H4 (cell line): ENCODE measurements around the gene ZNF554. TPM values are rescaled to one million over a fixed set of nuclear protein-coding genes. Genes with fewer than 3 reads are reported as not detected.
"Not testable (repeated sequence)": the region's sequence is repeated elsewhere in the genome, so short reads cannot be mapped to it uniquely, and the experiment has no call there.

Experiments
- DNase-seq: peaks from one replicate; pipeline ENCODE4 v3.0.0-alpha.2; 2015; ENCODE audit warnings: low spot score
- total RNA-seq: library from RNA; depleted of rRNA; stranded (reverse); fragments of >200 nt; shearing (Covaris generic); gene quantifications from 2 replicates; pipeline ENCODE4 v1.2.3, GENCODE V29; 2014

Gene ZNF554
- total RNA-seq, 1 experiment from 2014 or later, result 1.5 TPM

DNA sequence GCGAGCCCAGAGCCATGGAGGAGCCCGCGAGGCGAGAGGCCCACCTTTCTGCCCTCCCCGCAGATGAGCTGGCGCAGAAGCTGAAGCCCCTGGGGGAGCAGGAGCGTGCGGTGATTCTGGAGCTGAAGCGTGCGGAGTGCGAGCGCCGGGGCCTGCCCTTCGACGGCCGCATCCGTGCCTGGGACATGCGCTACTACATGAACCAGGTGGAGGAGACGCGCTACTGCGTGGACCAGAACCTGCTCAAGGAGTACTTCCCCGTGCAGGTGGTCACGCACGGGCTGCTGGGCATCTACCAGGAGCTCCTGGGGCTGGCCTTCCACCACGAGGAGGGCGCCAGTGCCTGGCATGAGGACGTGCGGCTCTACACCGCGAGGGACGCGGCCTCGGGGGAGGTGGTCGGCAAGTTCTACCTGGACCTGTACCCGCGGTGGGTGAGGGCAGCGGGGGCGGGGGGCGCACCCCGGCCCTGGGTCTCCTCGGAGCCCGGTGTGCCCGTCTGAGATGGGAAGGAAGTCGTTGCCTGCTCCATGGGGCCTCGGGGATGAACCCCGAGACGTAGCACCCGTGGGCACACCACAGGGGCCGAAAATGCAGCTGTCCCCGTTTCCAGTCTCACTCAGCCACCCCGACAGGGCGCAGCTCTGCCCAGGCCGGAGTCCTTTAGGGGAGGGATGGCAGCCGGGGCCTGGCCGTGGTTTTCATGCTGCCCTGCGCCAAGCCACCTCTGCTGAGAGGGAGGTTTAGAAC is 12.1 kb upstream of the ZNF554 start:
- DNase-seq, result no peak

DNA sequence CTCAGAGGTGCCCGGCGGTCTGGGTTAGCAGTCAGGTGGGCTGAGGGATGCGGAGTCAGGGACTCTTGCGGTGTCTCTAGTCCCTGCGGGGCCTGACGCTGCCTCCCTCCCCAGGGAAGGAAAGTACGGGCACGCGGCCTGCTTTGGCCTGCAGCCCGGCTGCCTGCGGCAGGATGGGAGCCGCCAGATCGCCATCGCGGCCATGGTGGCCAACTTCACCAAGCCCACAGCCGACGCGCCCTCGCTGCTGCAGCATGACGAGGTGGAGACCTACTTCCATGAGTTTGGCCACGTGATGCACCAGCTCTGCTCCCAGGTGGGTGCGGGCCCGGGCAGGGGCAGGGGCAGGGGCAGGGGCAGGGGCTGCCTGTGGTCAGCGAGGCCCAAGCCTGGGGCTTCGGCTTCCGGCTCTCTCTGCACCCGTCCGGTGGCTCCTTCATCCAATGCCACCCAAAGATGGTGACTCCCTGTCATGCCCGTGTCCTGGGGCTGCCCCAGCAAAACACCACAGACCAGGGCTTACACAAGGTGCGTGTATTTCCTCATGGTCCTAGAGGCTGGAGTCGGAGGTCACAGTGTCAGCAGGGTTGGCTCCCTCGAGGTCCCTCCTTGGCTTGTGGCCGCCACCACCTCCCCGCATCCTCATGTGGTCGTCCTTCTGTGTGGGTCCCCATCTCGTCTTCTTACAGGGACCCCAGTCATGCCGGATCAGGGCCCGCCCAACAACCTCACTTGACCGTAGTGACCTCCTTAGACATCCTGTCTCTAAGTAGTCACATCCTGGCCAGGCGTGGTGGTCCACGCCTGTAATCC is 11.3 kb upstream of the ZNF554 start:
- DNase-seq, result no peak

DNA sequence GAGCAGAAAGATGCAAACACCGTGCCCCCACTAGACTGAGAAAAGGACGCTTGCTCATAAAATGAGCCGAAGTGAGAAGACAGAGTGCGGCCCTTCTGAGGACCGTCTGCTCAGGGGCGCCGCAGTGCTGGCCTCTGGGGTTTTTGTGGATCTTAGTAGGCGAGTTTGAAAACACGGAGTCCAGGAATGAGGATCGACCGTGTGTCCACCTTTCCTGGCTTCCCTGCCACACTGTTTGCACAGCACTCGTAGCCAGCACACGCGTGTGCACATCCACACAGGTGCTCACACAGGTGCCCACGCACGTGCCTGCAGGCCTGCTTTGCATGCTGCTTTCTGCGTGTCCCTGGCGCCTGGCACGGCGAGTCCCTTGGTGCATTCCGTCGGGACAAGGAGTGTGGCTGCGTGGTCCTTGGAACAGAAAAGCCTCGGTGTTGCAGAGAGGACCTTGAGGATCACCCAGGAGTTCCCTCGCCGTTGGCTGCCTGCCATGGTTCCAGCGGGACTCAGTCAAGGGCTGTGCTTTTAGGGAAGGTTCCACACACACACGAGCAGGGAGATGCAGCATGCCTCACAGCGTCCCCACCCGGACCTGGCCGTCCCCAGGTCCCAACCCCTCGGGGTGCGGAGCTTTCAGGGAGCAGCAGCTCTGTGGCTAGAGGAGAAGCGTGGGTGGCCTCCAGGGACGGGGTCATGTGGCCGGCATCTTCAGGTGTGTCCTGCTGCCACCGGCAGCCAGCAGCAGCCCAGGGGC is 10.1 kb upstream of the ZNF554 start:
- no peak for DNase-seq

DNA sequence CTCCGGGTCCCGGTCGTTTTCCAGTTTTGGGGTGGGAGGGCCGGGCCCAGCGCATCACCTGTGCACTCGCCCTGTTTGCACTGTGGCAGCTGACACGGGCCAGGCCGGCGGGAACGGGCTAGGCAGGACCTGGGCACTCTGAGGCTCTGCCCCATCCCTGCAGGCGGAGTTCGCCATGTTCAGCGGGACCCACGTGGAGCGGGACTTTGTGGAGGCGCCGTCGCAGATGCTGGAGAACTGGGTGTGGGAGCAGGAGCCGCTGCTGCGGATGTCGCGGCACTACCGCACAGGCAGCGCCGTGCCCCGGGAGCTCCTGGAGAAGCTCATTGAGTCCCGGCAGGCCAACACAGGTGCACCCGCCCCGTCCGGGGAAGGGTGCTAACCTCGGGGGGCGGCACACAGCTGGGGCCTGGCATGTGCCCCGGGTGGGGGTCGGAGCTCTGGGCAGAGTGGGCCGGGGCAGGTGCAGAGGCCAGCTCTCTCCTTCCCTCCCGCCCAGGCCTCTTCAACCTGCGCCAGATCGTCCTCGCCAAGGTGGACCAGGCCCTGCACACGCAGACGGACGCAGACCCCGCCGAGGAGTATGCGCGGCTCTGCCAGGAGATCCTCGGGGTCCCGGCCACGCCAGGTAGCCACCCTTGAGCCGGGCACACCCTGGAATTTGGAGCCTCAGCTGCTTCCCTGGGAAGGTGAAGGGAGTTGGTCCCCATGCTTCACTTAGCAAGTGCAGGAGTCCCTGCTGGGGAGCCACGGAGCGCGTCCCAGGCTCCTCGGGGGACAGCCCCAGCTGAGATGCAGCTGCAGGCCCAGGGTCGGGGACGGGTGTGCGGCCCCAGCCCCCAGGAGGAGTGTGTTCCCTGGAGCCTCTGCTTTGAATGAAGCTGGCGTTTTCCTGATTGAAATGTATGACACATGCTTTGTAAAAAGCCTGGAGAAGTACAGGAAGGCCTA is 9.3 kb upstream of the ZNF554 start:
- no peak for DNase-seq

DNA sequence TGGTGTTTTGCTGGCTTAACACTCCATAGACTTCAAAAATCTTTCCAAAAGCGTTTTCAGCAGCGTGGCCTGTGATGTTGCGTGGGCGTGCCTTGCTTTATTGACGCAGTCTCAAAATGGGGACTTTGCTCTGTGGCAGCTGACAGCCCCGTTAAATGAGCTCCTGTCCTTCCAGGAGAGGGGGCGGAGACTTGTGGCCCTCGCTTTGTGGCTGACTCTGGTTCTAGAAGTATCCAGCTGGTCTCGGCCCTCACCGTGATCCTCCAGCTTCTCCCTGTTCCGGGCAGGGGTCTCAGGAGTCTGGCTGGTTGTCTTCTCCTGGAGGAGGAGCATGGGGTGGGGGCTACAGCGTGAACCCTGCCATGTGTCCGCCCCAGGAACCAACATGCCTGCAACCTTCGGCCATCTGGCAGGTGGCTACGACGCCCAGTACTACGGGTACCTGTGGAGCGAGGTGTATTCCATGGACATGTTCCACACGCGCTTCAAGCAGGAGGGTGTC is 8.4 kb upstream of the ZNF554 start:
- DNase-seq, result no peak

DNA sequence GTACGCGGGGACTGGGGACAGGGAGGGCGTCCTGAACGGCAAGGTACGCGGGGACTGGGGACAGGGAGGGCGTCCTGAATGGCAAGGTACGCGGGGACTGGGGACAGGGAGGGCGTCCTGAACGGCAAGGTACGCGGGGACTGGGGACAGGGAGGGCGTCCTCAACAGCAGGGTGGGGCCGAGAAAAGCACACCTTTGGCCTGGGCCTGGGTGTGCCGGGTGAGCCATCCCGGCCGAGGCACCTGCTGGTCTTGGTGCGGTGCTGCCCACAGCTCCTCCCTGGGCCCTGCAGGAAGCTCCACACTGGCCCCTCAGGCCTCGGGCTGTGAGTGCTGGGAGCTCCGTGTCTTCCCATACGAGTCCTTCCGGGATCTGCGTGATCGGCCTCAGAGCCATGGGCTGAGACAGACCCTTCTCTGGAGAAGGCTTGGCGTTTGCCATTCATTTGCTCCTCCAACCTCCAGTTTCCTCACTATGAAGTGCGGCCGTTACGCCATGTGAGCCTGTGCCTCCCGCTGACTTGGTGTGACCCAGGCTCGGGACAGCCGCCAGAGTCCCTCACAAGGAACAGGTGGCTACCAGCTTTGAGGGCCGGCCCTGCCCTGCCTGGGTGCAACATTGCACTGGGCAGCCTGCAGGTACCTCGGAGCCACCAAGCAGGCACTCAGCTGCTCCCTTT is 7.8 kb upstream of the ZNF554 start:
- no peak for DNase-seq

DNA sequence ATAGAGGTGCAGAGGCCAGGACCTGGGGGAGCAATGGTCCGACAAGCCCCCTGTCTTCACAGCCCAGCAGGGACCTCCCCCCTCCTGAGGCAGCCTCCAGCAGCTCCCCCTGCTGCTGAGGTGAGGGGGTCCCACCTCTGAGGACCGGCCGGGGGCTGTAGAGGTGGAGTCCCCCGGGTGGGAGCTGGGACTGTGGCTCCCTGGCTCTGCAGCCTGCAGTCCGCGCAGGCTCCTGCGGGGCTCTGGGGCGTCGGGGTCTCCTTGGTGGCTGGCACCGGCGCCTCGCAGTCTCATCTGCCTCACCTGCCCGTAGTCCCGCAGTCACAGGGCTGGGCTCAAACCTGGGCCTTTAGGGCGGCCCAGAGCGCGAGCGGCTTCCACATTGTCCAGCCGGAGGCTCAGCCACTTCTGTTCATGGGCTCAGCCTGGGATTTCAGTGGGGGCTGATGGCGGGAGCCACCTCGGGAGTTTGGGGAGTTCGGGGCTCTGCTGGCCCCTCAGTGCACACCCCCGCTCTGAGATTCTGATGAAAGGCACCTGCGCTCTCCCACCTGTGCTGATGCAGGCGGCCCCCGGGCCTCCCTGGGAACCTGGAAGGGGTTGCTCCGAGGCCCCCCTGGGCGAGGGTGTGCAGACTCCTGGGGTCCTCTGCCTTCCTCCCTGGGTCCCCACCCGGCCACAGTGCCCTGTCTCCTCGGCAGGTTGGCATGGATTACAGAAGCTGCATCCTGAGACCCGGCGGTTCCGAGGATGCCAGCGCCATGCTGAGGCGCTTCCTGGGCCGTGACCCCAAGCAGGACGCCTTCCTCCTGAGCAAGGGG is 7.0 kb upstream of the ZNF554 start:
- no peak for DNase-seq

DNA sequence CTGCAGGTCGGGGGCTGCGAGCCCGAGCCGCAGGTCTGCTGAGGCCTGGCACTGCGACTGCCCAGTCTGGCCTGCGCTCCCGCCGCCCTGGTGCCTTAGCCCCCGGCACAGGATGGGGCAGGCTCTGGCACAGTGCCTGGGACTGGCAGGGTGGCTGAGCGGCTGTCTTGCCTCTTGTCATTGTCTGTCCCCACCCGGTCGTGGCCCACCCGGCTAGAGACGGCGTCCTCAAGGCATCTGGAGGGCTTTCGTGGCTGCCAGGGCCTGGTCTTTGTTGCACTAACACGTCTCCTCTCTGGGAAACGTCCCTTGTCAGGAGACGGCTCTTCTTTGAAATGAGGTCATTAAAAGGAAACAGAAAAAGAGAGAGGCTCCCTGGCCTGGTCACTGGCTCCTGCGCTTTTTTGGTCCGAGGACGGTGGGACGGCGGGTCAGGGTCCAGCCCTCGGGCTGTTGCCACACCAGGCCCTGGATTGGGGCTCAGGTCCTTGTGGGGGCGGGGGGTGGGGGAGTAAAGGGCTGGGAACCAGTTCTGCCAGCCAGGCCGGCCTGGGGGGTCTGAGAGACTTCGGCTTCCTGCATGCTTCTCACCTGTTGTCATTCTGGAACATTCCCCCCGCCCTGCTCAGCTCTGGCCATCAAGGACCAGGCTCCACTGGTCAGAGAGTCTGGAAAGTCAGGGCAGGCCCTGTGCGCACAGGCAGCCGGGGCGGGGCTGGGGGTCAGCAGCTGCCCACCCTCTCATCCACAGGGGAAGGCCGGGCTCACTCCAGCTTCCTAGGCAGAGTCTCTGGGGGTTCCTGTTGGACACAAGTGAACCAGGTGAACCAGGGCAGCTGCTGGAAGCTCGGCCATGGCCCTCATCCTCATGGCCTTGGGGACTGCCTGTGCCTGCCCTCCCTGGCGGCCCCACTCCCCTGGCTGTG is 6.2 kb upstream of the ZNF554 start:
- DNase-seq, result no peak

DNA sequence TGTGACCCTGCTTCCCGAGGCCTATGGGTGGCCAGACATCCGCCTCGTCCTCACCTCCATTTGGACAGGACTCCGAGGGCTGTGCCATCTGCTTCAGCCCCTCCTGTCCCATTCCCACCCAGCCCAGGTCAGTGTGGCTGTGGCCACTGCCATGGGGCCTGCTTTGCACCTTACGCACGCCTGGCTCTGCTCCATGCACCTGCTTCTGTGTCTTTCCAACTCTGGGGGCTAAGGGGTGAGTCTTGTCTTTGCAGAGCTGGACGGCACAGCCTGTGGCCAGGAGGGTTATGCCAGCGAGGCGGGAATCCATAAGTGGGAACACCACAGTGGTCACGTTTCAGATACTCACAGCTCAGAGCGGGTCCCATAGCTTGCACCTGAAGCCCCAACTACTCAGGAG is 5.2 kb upstream of the ZNF554 start:
- DNase-seq, result no peak

DNA sequence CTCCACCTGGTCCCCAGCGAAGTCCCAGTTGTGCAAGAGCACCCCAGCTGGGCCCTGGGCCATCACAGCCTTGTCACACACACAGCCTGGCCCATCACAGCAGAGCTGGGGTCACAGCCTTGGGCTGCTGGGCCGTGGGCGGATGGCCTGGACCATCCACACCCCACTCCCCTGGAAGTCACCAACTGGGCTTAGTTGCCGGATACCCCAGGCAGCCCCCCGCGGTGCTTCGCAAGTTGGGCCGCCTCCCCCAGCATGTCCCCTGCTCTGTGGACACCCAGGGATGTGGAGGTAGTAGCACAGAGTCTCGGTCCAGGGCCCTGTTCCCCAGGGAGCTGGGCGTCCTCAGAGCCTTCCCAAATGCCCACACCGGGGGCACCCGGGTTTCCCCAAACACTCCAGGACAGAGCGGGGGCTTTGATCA is 4.5 kb upstream of the ZNF554 start:
- no peak for DNase-seq

DNA sequence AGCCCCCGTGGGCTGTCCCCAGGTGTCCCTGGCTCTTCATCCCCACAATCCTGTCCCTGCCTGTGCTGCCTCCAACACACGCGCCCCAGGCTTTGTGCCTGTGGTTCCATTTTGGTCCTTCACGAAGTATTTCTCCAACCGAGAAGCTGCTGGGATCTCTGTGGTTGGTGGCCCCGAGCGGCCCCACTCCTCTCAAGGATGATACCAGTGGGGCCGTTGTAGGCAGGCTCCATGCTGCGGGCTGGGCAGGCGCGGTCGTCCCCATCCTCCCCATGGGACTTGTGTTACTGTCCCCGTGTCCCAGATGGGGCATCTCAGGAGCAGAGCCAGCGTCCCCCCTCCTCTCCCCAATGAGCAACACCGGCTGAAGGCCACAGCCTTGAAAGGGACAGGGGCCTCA is 3.7 kb upstream of the ZNF554 start:
- DNase-seq, result no peak

DNA sequence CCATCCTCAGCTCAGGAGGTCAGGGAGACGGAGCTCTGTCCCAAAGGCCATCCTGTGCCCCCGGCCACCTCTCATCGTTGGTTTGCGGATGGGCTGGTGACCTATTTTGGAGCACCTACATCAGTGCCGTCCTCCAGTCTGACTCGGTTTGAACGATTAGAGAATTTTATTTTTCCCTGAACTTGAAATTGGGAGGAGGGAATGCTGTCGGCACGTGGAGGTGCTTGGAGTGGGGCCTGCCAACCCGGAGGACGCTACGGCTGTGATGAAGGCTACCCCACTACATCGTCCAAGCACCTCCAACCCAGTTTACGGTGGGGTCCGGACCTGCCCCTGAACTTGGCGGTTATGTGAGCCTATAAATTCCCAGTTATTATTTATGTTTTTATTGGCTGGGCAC is 3.0 kb upstream of the ZNF554 start:
- DNase-seq, result no peak

DNA sequence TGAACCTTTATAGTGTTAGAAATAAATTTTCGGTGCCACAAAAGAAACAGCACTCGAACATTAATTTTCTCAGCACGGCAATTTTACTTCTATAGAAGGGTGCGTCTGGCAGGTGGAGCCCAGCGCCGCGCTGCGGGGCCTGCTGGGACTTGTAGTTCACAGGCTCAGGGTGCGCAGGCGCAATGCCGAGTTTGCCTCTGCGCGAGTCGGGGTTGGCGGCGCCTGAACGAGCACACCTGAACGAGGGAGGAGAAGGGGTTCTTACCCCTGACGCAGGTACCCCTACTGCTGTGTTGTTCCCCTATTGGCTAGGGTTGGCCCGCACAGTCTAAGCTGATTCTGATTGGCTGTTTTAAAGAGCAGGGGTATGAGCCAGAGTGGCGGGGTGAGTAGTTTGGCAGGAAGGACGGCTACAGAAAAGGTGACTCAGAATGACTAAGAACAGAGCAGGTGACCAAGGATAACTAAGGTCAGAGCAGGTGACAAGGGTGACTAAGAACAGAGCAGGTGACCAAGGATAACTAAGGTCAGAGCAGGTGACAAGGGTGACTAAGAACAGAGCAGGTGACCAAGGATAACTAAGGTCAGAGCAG is 2.3 kb upstream of the ZNF554 start:
- not testable (repeated sequence) for DNase-seq

DNA sequence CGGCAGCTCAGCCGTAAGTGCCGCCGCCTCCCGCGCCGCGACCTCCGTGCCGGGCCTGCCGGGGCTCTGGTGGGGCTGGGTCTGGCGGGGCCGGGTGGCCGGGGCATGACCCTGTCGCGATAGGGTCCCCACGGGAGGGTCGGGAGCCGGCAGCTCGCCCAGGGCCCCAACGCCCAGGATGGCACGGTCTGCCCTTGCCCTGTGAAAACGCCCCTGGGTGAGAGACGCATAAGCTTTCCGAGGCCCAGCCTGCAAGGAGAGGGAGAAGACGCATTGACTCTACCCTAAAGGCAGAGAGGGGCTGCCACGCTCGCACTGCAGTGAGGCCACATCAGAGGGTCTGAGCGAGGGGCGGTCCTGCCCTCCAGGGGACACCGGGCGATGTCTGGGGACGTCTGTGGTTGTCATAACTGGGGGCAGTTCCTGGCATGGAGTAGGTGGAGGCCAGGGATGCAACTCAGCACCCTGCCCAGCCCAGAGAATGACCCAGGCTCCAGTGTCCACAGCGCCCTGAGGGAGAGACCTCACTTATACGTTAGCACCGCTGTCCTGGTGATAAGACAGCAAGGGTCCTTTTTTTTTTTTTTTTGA is 539 bp downstream of the ZNF554 start:
- DNase-seq, result no peak

DNA sequence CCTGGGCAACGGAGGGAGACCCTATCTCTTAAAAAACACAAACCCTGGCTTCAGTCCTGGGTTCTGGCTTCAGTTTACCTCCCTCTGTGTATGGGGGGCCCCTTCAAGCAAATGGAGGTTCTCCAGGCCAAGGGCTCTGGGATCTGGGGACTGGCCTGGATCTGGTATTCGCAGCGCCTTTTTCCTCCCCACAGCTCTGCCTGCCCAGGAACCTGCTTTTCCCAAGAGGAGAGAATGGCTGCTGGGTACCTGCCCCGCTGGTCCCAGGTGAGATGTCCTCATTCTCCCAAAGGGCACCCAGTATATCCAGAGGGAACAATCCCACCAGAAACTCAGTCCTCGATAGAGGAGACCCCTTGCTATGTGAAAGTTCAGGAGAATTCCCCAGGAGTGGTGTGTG is 3.2 kb downstream of the ZNF554 start:
- no peak for DNase-seq

DNA sequence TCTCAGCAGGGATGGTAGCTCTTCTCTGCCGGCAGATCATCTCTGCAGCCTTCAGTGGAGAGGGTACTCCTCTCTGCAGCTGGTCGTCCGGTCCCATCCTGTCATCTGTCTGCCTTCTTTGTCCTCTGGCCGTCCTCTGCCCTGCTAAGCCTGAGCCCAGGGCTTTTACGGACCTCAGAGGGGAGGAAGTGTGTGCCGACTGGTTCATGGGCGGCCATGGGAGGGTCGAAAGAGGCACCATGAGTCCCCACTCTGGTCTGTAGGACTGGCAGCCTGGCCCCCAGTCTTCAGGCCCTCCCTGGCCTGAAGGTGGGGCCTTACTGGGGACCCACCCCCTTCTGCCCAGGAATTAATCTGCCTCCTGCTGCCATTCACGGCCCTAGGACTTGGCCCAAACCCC is 4.0 kb downstream of the ZNF554 start:
- no peak for DNase-seq

DNA sequence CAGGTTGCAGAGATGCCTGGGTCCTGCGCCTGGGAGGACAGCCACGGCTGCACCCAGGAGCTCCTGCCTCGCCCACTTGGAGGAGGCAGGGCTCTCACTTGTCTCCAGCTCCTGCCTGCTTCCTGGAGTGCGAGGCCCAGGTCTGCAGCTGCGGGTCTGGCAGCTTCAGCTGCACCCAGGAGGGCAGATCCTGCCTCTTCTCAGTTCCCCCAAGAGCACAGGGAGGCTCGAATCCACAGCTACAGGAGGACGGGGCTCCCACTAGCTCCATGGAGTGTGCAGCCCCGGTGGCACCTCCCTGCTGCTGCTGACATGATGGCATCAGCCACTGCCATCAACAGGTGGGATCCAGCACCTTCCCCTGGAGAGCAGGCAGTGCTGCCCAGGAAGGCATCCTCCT is 4.5 kb downstream of the ZNF554 start:
- no peak for DNase-seq

DNA sequence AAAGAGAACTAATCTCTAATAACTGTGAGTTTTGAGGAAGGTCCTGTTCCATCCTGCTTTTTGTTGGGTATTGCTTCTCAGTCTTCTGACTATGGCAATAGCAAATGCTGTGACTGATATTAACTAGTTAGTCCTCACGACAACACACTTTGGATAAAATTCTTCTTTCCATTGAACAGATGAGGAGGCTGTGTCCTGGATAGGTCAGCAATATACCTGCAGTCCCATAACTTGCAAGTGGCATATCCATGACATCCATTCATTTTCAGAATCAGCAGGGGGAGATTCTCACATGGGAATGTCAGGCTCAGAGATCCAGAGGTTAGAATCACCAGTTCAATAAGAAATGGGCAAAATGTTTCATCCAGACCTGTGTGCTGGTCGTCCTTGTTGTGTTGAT is 7.4 kb downstream of the ZNF554 start:
- no peak for DNase-seq
